ENCODE data around the gene UGDH. TPM values are rescaled to one million over a fixed set of nuclear protein-coding genes. Genes with fewer than 3 reads are reported as not detected.

UGDH gene
- total and polyA plus RNA-seq, 9 of the 15 experiments (the other 6 are each of a cell fraction or from before 2014, with no cell fraction given) = 5.5 to 21.7 (median 16.2) TPM

DNA sequence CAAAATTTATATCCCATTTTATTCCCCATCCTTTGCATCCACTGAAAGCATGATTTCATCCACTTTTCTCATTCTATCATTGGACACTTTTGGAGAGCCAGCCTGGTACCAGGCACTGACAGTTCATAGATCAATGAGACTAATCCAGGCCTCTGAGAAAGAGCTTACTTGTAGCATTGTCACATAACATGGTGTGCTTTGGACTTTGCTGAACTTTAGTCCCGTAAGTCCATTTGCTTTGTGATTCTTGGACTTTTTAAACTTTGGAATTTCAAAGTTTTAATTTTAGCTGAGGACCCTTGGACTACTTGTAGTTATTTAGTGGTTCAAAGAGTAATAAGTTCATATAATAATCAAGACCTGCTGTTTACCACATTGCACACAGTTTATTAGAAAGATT is 56.8 kb downstream of the UGDH start:
- ATAC-seq (no peak), FAIRE-seq (no peak), DNase-seq (ENCODE audit: extremely low read depth in 1 of 4, low spot score in 3 of 4) (no peak)
- in situ Hi-C loops (cut with MboI) = loop anchor here (5.0 kb wide), 1 partner anchor 502 kb away; no protein-coding TSS in a partner anchor
- Histone ChIP-seq H3K9me1 (ENCODE audit: control insufficient read depth, insufficient read depth, low read length) (no peaks in the 10 kb centered on the region), H3K4me1 (replicated peaks in 1 of 2; ENCODE audit: control insufficient read depth in 2 of 2, insufficient read depth in 2 of 2, low read length in 2 of 2) (no peaks in the 10 kb centered on the region; a peak in 2 of 5 replicates), H3K4me2 (ENCODE audit: insufficient read depth, low read length) (no peak overlapping the region), H3K27ac (ENCODE audit: extremely low read depth, low read depth, low read length) (no peak overlapping the region), H3K27me3 (ENCODE audit: control insufficient read depth in 2 of 2, insufficient read depth in 2 of 2, low read length in 2 of 2) (no peaks in the 10 kb centered on the region), H4K20me1 (replicated peaks; ENCODE audit: control insufficient read depth, insufficient read depth, low read length) (no peaks in the 10 kb centered on the region), H3K9me3 (replicated peaks; ENCODE audit: control insufficient read depth, insufficient read depth, low read depth, low read length) (no peaks in the 10 kb centered on the region), H2AFZ (ENCODE audit: low read depth, low read length) (no peak overlapping the region), H3K36me3 (ENCODE audit: control insufficient read depth, insufficient read depth, low read length) (peaks cover 70% of the 10 kb centered on the region), H3K9ac (ENCODE audit: insufficient read depth in 1 of 2, low read depth in 2 of 2, low read length in 2 of 2) (no peak overlapping the region), H3K4me3 (no peak overlapping the region), H3K79me2 (ENCODE audit: control insufficient read depth, insufficient read depth, low read length) (no peaks in the 10 kb centered on the region)
- POLR2A ChIA-PET = interaction anchor here (1.2 kb wide), 1 partner anchor 17 kb away, joined by 3 read pairs; no protein-coding TSS in a partner anchor
- intact Hi-C loops (cut with micrococcal nuclease) = no loop called here
- no TSS peak for BruUV-seq (replicated peaks)
- CTCF ChIA-PET (ENCODE audit: low intra/inter-chr PET ratio) = interaction anchor here (0.6 to 3.4 kb wide), 4 partner anchors 121 to 846 kb away, joined by 3 to 66 read pairs (median 12); partner anchors contain the start of gene PDS5A
- WGBS (ENCODE audit: insufficient coverage, low coverage, missing lambda C conversion rate) = 90% methylated on average over 1 of the region's 1 CpG
- TF ChIP-seq TAF7 (tag; IDR thresholded peaks at IDR 0.05) (no peak), GABPA (tag; conservative IDR thresholded peaks at IDR 0.05; ENCODE audit: low read depth) (no peak), CEBPG (CRISPR knock-in tag; IDR thresholded peaks at IDR 0.05) (no peak), CEBPG (tag; conservative IDR thresholded peaks at IDR 0.05 in 1 of 2, IDR thresholded peaks at IDR 0.05 in 1 of 2) (no peak), ARHGAP35 (IDR thresholded peaks at IDR 0.05; ENCODE audit: partially characterized antibody) (no peak), MTF1 (CRISPR knock-in tag; IDR thresholded peaks at IDR 0.05; ENCODE audit: borderline replicate concordance) (no peak), MCM3 (IDR thresholded peaks at IDR 0.05) (no peak), ZNF431 (CRISPR knock-in tag; IDR thresholded peaks at IDR 0.05) (no peak), SOX6 (IDR thresholded peaks at IDR 0.05) (no peak), ZNF12 (CRISPR knock-in tag; IDR thresholded peaks at IDR 0.05) (no peak), SMARCA5 (IDR thresholded peaks at IDR 0.05) (no peak), ZNF561 (CRISPR knock-in tag; conservative IDR thresholded peaks at IDR 0.05) (no peak), IFI16 (CRISPR knock-in tag; IDR thresholded peaks at IDR 0.05) (no peak), KLF13 (tag; IDR thresholded peaks at IDR 0.05; ENCODE audit: borderline replicate concordance, low read depth) (no peak)
- TF ChIP-seq, protein P1, sequence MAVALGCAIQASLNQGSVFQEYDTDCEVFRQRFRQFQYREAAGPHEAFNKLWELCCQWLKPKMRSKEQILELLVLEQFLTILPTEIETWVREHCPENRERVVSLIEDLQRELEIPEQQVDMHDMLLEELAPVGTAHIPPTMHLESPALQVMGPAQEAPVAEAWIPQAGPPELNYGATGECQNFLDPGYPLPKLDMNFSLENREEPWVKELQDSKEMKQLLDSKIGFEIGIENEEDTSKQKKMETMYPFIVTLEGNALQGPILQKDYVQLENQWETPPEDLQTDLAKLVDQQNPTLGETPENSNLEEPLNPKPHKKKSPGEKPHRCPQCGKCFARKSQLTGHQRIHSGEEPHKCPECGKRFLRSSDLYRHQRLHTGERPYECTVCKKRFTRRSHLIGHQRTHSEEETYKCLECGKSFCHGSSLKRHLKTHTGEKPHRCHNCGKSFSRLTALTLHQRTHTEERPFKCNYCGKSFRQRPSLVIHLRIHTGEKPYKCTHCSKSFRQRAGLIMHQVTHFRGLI (CRISPR knock-in tag; IDR thresholded peaks at IDR 0.05) = no peak
- TF ChIP-seq, protein P2, sequence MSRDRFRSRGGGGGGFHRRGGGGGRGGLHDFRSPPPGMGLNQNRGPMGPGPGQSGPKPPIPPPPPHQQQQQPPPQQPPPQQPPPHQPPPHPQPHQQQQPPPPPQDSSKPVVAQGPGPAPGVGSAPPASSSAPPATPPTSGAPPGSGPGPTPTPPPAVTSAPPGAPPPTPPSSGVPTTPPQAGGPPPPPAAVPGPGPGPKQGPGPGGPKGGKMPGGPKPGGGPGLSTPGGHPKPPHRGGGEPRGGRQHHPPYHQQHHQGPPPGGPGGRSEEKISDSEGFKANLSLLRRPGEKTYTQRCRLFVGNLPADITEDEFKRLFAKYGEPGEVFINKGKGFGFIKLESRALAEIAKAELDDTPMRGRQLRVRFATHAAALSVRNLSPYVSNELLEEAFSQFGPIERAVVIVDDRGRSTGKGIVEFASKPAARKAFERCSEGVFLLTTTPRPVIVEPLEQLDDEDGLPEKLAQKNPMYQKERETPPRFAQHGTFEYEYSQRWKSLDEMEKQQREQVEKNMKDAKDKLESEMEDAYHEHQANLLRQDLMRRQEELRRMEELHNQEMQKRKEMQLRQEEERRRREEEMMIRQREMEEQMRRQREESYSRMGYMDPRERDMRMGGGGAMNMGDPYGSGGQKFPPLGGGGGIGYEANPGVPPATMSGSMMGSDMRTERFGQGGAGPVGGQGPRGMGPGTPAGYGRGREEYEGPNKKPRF (IDR thresholded peaks at IDR 0.05; ENCODE audit: low read depth, low read length) = no peak
